Fibroblast of villous mesenchyme (primary cell): ENCODE results near the gene REPIN1. TPM values are rescaled to one million over a fixed set of nuclear protein-coding genes. Genes with fewer than 3 reads are reported as not detected.

Experiments used
- DNase-seq: peaks from one replicate; pipeline ENCODE4 v3.0.0-alpha.2; 2010; ENCODE audit warnings: low read depth
- H3K4me3 ChIP-seq: 2 replicates; pipeline ENCODE4 v1.5.1; 2011; ENCODE audit warnings: low read depth, mild to moderate bottlenecking, low read length
- CTCF ChIP-seq: IDR thresholded peaks from 2 replicates; pipeline ENCODE4 v1.5.1; 2012; ENCODE audit warnings: low read depth, mild to moderate bottlenecking, low read length; ENCODE audit not compliant: insufficient read depth
- total RNA-seq: library from RNA; depleted of rRNA; stranded (reverse); fragments of >200 nt; gene quantifications from 2 replicates; pipeline ENCODE4 v1.2.3, GENCODE V29; 2012

Gene REPIN1
- total RNA-seq, 1 donor = 98.4 TPM

- TF ChIP-seq CTCF = no peak
- DNase-seq = no peak
- H3K4me3 ChIP-seq = no peak overlapping the region
Measured at GRCh38 chr7:150389532-150389816, 20.9 kb downstream of the REPIN1 start.

GRCh38 chr7:150390205-150390604, 21.6 kb downstream of the REPIN1 start:
- DNase-seq = no peak
- H3K4me3 ChIP-seq = no peak overlapping the region
- no peak for TF ChIP-seq CTCF

- no peak for DNase-seq
- H3K4me3 ChIP-seq = no peak overlapping the region
- TF ChIP-seq CTCF = no peak
Measured at GRCh38 chr7:150393325-150393724, 24.7 kb downstream of the REPIN1 start.

- no peak for TF ChIP-seq CTCF
- H3K4me3 ChIP-seq = no peak overlapping the region
- no peak for DNase-seq
Measured at GRCh38 chr7:150396426-150396825, 27.8 kb downstream of the REPIN1 start.

GRCh38 chr7:150396851-150397260, 28.2 kb downstream of the REPIN1 start:
- no peak overlapping the region for H3K4me3 ChIP-seq
- DNase-seq = no peak
- no peak for TF ChIP-seq CTCF

GRCh38 chr7:150397346-150398107, 28.9 kb downstream of the REPIN1 start:
- no peak for TF ChIP-seq CTCF
- no peak for DNase-seq
- H3K4me3 ChIP-seq = no peak overlapping the region
